MCF 10A (cell line): ENCODE measurements around the gene FSTL3. TPM values are rescaled to one million over a fixed set of nuclear protein-coding genes. Genes with fewer than 3 reads are reported as not detected.

Experiments
- BruUV-seq: library from RNA; stranded (reverse); fragments of 400-500 nt; replicated peaks from 2 replicates; lab custom pipeline; 2021; lab: Mats Ljungman, UMichigan
- CTCF ChIA-PET: fragments of 300-600 bp; sonication (Branson Sonifier 250); formaldehyde crosslinking; extraction: SDS; loops from one replicate; lab custom pipeline; 2021; ENCODE audit warnings: antibody characterized with exemption, inconsistent platforms; lab: Yijun Ruan, JAX
- POLR2A ChIA-PET: fragments of 300-600, 350-650 bp; sonication (Branson Sonifier 250); formaldehyde crosslinking; extraction: SDS; loops from one replicate; lab custom pipeline; 2020; ENCODE audit warnings: antibody characterized with exemption, inconsistent platforms; lab: Yijun Ruan, JAX
- DNase-seq: peaks from one replicate; pipeline ENCODE4 v3.0.0-alpha.2; 2018; ENCODE audit not compliant: unreplicated experiment
- H3K27ac Mint-ChIP-seq: one replicate; pipeline ENCODE4 v1.8.0; 2022; ENCODE audit warnings: mild to moderate bottlenecking, low read depth, mixed read lengths; ENCODE audit not compliant: unreplicated experiment
- H3K27me3 Mint-ChIP-seq: one replicate; pipeline ENCODE4 v1.8.0; 2022; ENCODE audit warnings: mixed read lengths; ENCODE audit not compliant: insufficient read depth, unreplicated experiment
- H3K36me3 Mint-ChIP-seq: one replicate; pipeline ENCODE4 v1.8.0; 2022; ENCODE audit warnings: mild to moderate bottlenecking, moderate library complexity, mixed read lengths; ENCODE audit not compliant: insufficient read depth, unreplicated experiment
- H3K4me1 Mint-ChIP-seq: one replicate; pipeline ENCODE4 v1.8.0; 2022; ENCODE audit warnings: mixed read lengths; ENCODE audit not compliant: insufficient read depth, unreplicated experiment
- H3K4me3 Mint-ChIP-seq: one replicate; pipeline ENCODE4 v1.8.0; 2022; ENCODE audit warnings: mild to moderate bottlenecking, moderate library complexity, mixed read lengths; ENCODE audit not compliant: unreplicated experiment
- H3K9me3 Mint-ChIP-seq: one replicate; pipeline ENCODE4 v1.8.0; 2022; ENCODE audit warnings: mixed read lengths; ENCODE audit not compliant: unreplicated experiment
- CTCF ChIP-seq: fragments of 200-600 bp; IDR thresholded peaks from one replicate; pipeline ENCODE4 v1.8.0; 2022; ENCODE audit warnings: antibody characterized with exemption, mild to moderate bottlenecking; ENCODE audit not compliant: unreplicated experiment
- intact Hi-C: fragments of 100-400 bp; cut with micrococcal nuclease; formaldehyde crosslinking; loops from 2 replicates; pipeline ENCODE4 v1.14.1; 2022
- total RNA-seq: library from RNA; stranded (reverse); gene quantifications from 2 replicates; pipeline ENCODE4 v1.2.3, GENCODE V29; 2022

FSTL3 gene
- total RNA-seq, 1 experiment from 2014 or later: 183 TPM

DNA sequence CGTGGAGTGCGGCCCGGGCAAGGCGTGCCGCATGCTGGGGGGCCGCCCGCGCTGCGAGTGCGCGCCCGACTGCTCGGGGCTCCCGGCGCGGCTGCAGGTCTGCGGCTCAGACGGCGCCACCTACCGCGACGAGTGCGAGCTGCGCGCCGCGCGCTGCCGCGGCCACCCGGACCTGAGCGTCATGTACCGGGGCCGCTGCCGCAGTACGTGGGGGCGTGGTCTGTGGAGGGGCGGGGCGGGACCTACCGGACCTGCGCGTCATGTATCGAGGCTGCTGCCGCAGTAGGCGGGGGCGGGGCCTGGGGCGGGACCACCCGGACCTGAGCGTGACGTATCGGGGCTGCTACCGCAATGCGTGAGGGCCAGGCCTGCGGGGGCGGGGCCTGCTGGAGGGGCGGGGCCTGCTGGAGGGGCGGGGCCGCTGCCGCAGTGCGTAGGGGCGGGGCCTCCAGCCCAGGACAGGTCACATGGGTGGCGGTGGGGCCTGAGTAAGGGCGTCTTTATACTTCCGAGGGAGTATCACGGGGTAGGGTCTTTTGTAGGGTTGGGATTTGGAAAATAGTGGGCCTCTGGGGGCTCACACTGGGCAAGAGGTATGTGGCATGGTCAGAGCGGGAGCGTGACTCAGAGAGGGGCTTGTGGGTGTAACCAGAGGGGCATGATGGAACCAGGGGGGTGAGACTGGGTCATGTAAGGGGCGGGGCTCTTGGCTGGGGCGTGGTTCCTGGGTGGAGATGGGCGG lies 4.3 kb downstream of the FSTL3 start:
- intact Hi-C loops: no loop called here
- peak overlapping the region; percentile 65 for H3K4me3 Mint-ChIP-seq
- no peaks in the 10 kb centered on the region for H3K9me3 Mint-ChIP-seq
- H3K36me3 Mint-ChIP-seq: peaks cover 68% of the 10 kb centered on the region
- CTCF ChIA-PET: interaction anchor here (0.6 to 1.0 kb wide), 2 partner anchors 17 to 96 kb away, joined by 3 read pairs; no protein-coding TSS in a partner anchor
- H3K27me3 Mint-ChIP-seq: no peaks in the 10 kb centered on the region
- no TSS peak for BruUV-seq
- DNase-seq: peak; percentile 97
- peak; percentile 45 for TF ChIP-seq CTCF
- H3K27ac Mint-ChIP-seq: peak overlapping the region; percentile 63
- H3K4me1 Mint-ChIP-seq: peaks cover 9% of the 10 kb centered on the region
- POLR2A ChIA-PET: interaction anchor here (0.6 to 6.8 kb wide), 12 partner anchors 11 to 1174 kb away, joined by 3 to 49 read pairs (median 4); partner anchors contain the start of genes BSG and RNF126

DNA sequence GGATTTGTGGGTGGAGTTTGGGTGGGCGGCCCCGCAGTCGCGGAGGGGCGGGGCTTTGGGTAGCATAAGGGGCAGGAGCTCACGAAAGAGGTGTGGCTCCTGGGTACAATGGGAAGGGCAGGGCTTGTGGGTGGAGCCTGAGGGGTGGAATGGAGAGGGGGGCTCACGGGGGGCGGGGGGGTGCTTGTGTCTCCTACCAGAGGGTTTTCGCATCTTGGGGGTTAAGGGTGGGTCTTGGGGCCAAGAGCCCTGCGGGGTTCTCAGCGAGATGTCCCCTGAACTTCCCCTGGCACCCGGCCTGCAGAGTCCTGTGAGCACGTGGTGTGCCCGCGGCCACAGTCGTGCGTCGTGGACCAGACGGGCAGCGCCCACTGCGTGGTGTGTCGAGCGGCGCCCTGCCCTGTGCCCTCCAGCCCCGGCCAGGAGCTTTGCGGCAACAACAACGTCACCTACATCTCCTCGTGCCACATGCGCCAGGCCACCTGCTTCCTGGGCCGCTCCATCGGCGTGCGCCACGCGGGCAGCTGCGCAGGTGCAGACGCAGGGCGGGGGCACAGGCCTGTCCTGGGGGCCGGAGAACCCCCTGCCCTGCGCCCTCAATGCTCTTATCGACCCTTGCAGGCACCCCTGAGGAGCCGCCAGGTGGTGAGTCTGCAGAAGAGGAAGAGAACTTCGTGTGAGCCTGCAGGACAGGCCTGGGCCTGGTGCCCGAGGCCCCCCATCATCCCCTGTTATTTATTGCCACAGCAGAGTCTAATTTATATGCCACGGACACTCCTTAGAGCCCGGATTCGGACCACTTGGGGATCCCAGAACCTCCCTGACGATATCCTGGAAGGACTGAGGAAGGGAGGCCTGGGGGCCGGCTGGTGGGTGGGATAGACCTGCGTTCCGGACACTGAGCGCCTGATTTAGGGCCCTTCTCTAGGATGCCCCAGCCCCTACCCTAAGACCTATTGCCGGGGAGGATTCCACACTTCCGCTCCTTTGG lies 5.1 kb downstream of the FSTL3 start:
- peaks cover 73% of the 10 kb centered on the region for H3K36me3 Mint-ChIP-seq

DNA sequence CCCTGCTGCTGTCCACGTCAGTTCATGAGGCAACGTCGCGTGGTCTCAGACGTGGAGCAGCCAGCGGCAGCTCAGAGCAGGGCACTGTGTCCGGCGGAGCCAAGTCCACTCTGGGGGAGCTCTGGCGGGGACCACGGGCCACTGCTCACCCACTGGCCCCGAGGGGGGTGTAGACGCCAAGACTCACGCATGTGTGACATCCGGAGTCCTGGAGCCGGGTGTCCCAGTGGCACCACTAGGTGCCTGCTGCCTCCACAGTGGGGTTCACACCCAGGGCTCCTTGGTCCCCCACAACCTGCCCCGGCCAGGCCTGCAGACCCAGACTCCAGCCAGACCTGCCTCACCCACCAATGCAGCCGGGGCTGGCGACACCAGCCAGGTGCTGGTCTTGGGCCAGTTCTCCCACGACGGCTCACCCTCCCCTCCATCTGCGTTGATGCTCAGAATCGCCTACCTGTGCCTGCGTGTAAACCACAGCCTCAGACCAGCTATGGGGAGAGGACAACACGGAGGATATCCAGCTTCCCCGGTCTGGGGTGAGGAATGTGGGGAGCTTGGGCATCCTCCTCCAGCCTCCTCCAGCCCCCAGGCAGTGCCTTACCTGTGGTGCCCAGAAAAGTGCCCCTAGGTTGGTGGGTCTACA lies 6.6 kb downstream of the FSTL3 start:
- Mint-ChIP-seq H3K27me3 (no peaks in the 10 kb centered on the region), H3K4me1 (peaks cover 8% of the 10 kb centered on the region), H3K9me3 (no peaks in the 10 kb centered on the region), H3K27ac (no peak overlapping the region), H3K4me3 (no peak overlapping the region), H3K36me3 (peaks cover 70% of the 10 kb centered on the region)
- BruUV-seq: no TSS peak
- DNase-seq: no peak
- intact Hi-C loops: no loop called here
- no peak for TF ChIP-seq CTCF
- CTCF ChIA-PET: no interaction called here
- POLR2A ChIA-PET: interaction anchor here (0.6 to 6.8 kb wide), 5 partner anchors 17 to 118 kb away, joined by 3 to 49 read pairs (median 3); partner anchors contain the start of gene RNF126

More for the DNA sequence above, 5.1 kb downstream of the FSTL3 start:
- peak overlapping the region; percentile 66 for H3K27ac Mint-ChIP-seq
- ChIA-PET CTCF (interaction anchor here (1.0 kb wide), 1 partner anchor 97 kb away, joined by 3 read pairs; no protein-coding TSS in a partner anchor), POLR2A (interaction anchor here (0.6 to 6.8 kb wide), 6 partner anchors 18 to 1173 kb away, joined by 3 to 49 read pairs (median 4); partner anchors contain the start of gene RNF126)
- H3K27me3 Mint-ChIP-seq: no peaks in the 10 kb centered on the region
- peak overlapping the region; percentile 65 for H3K4me3 Mint-ChIP-seq
- DNase-seq: no peak
- BruUV-seq: no TSS peak
- peaks cover 6% of the 10 kb centered on the region for H3K4me1 Mint-ChIP-seq
- intact Hi-C loops: no loop called here
- no peaks in the 10 kb centered on the region for H3K9me3 Mint-ChIP-seq
- no peak for TF ChIP-seq CTCF
